AG04450 (cell line): ENCODE data around the gene AHSP. TPM values are rescaled to one million over a fixed set of nuclear protein-coding genes. Genes with fewer than 3 reads are reported as not detected.
"Not testable (repeated sequence)": the region's sequence is repeated elsewhere in the genome, so short reads cannot be mapped to it uniquely, and the experiment has no call there.

Experiments used
- CTCF ChIA-PET: fragments of 300-600, 350-600 bp; formaldehyde crosslinking; extraction: SDS; loops from one replicate; lab custom pipeline; 2022; ENCODE audit warnings: antibody characterized with exemption, inconsistent platforms; lab: Charles Lee
- POLR2A ChIA-PET: fragments of 350-600 bp; formaldehyde crosslinking; extraction: SDS; loops from one replicate; lab custom pipeline; 2021; ENCODE audit warnings: antibody characterized with exemption, inconsistent platforms; lab: Yijun Ruan, JAX
- DNase-seq: peaks from one replicate; pipeline ENCODE4 v3.0.0-alpha.2; 2011; ENCODE audit warnings: low read depth, low spot score
- H3K27ac ChIP-seq: one replicate; pipeline ENCODE4 v1.5.1; 2012; ENCODE audit warnings: low read depth, low read length, control low read depth
- H3K27me3 ChIP-seq: one replicate; pipeline ENCODE4 v1.6.0; 2012; ENCODE audit warnings: low read length; ENCODE audit not compliant: control insufficient read depth, insufficient read depth
- H3K4me3 ChIP-seq: 2 replicates; pipeline ENCODE4 v1.5.1; 2011; ENCODE audit warnings: mild to moderate bottlenecking, low read depth, low read length, control low read depth
- H3K9me3 ChIP-seq: 2 replicates; pipeline ENCODE4 v1.5.1; 2012; ENCODE audit warnings: low read length; ENCODE audit not compliant: control insufficient read depth, insufficient read depth
- CTCF ChIP-seq: IDR thresholded peaks from 2 replicates; pipeline ENCODE4 v1.5.1; 2011; ENCODE audit warnings: low read depth, low read length, control low read depth, inconsistent platforms
- polyA plus RNA-seq: library from polyadenylated mRNA; depleted of rRNA; stranded (reverse); fragments of >200 nt; gene quantifications from 2 replicates; pipeline ENCODE4 v1.2.3, GENCODE V29; 2011

The AHSP gene
- polyA plus RNA-seq, 1 experiment = not detected

- DNase-seq = no peak
- CTCF ChIA-PET = interaction anchor here (2.0 kb wide), 1 partner anchor 22 kb away, joined by 6 read pairs; no protein-coding TSS in a partner anchor
- Histone ChIP-seq H3K9me3 (no peaks in the 10 kb centered on the region; the same call in 1 of the 2 replicates), H3K27me3 (peaks cover 27% of the 10 kb centered on the region), H3K4me3 (no peak within 1 kb of the TSS), H3K27ac (no peak within 1 kb of the TSS)
- POLR2A ChIA-PET = interaction anchor here (1.0 to 2.0 kb wide), 2 partner anchors 11 to 535 kb away, joined by 3 to 9 read pairs; partner anchors contain the start of gene TGFB1I1
- no peak for TF ChIP-seq CTCF
Observed at GRCh38 chr16:31483081-31483480, 44.6 kb upstream of the AHSP start, which contains the start of gene SLC5A2. SLC5A2 (plus strand) TSS chr16:31483123; CDS start chr16:31483137, 14 bp downstream.

DNA sequence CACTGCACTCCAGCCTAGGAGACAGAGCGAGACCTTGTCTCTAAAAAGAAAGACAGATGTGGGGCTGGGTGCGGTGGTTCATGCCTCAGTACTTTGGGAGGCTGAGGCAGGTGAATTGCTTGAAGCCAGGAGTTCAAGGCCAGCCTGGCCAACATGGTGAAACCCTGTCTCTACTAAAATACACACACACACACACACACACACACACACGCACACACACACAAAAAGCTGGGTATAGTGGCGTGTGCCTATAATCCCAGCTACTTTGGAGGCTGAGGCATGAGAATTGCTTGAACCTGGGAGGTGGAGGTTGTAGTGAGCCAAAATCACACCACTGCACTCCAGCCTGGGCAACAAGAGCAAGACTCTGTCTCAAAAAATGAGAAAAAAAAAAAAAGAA lies 43.7 kb upstream of the AHSP start:
- not testable (repeated sequence) for H3K4me3 ChIP-seq, H3K27ac ChIP-seq, H3K9me3 ChIP-seq, DNase-seq
- ChIA-PET CTCF (interaction anchor here (2.0 kb wide), 1 partner anchor 23 kb away, joined by 6 read pairs; no protein-coding TSS in a partner anchor), POLR2A (interaction anchor here (0.7 kb wide), 1 partner anchor 39 kb away, joined by 3 read pairs; no protein-coding TSS in a partner anchor)
- peaks cover 30% of the 10 kb centered on the region for H3K27me3 ChIP-seq

DNA sequence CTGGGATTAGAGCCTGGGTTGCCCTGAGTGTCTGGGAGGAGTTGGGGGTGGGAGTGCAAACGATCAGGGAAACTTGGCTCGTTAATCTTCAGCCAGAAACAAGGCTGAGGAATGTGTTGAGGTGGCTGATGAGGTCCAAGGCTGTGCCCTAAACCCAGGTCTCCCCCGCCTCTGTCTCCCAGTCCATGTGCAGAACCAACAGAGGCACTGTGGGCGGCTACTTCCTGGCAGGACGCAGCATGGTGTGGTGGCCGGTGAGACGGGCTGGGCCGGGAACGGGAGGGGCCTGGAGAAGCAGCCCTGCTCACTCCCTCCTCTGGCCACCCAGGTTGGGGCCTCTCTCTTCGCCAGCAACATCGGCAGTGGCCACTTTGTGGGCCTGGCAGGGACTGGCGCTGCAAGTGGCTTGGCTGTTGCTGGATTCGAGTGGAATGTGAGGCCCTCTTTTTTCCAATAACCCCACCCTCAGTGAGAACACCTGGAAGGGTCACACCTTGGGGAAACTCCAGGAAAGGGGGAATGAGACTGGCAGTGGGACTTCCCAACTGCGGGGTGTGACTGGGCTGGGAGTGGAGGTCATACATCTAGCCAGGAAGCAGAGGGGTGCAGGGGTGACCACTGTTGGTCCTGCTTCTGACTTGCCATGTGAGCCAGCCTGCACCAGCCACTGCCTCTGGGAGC lies 43.1 kb upstream of the AHSP start:
- H3K4me3 ChIP-seq = no peak overlapping the region
- CTCF ChIA-PET = no interaction called here
- H3K9me3 ChIP-seq = no peaks in the 10 kb centered on the region; the same call in 1 of the 2 replicates
- TF ChIP-seq CTCF = no peak
- no peak overlapping the region for H3K27ac ChIP-seq
- H3K27me3 ChIP-seq = peaks cover 30% of the 10 kb centered on the region
- no peak for DNase-seq
- POLR2A ChIA-PET = interaction anchor here (0.7 kb wide), 1 partner anchor 40 kb away, joined by 3 read pairs; no protein-coding TSS in a partner anchor

- Histone ChIP-seq H3K4me3 (no peak overlapping the region), H3K27ac (no peak overlapping the region), H3K27me3 (peaks cover 30% of the 10 kb centered on the region), H3K9me3 (no peaks in the 10 kb centered on the region; the same call in 1 of the 2 replicates)
- DNase-seq = no peak
- no peak for TF ChIP-seq CTCF
- ChIA-PET POLR2A (no interaction called here), CTCF (no interaction called here)
Observed at GRCh38 chr16:31485571-31485970, 42.1 kb upstream of the AHSP start.

DNA sequence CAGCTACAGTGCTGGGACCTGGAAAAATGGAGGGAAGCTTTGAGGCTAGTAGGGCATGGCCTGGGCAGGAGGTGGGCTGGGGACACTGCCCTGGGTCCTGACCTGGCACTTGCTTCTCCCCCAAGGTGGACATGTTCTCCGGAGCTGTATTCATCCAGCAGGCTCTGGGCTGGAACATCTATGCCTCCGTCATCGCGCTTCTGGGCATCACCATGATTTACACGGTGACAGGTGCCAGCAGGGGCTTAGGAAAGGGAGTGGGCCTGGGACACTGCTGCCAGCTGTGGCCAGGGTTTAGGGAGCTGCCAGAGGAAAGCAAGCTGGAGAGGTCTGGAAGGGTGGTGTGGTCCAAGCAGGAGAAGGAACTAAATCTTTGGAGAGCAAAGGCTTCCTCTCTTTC lies 41.7 kb upstream of the AHSP start:
- Histone ChIP-seq H3K4me3 (no peak overlapping the region), H3K27ac (no peak overlapping the region), H3K27me3 (peaks cover 30% of the 10 kb centered on the region), H3K9me3 (no peaks in the 10 kb centered on the region; the same call in 1 of the 2 replicates)
- ChIA-PET CTCF (no interaction called here), POLR2A (no interaction called here)
- DNase-seq = no peak
- no peak for TF ChIP-seq CTCF
